Endothelial cell of umbilical vein (primary cell): ENCODE data around the gene MAP3K12. TPM values are rescaled to one million over a fixed set of nuclear protein-coding genes. Genes with fewer than 3 reads are reported as not detected.

Experiments
- BruUV-seq: library from RNA; stranded (reverse); fragments of 400-500 nt; replicated peaks from 2 replicates; lab custom pipeline; 2021; lab: Mats Ljungman, UMichigan
- CTCF ChIA-PET: fragments of 300-600, 350-600 bp; sonication (Branson Sonifier 250); formaldehyde crosslinking; loops from one replicate; lab custom pipeline; 2021; ENCODE audit warnings: antibody characterized with exemption, inconsistent platforms; lab: Charles Lee
- POLR2A ChIA-PET: fragments of 300-600, 350-600 bp; sonication (Branson Sonifier 250); formaldehyde crosslinking; loops from one replicate; lab custom pipeline; 2021; ENCODE audit warnings: antibody characterized with exemption, inconsistent platforms; lab: Charles Lee
- DNase-seq: peaks from one replicate; pipeline ENCODE4 v3.0.0-alpha.2; 2011; ENCODE audit warnings: low read depth, low spot score
- FAIRE-seq: peaks from 2 replicates; lab custom pipeline; 2011; peaks lifted over from hg19 to GRCh38; lab: Jason Lieb, UNC
- H2AFZ ChIP-seq: 2 replicates; pipeline ENCODE4 v1.6.0; 2012; ENCODE audit warnings: low read depth, low read length, control low read depth, inconsistent platforms
- H3K27ac ChIP-seq: 2 replicates; pipeline ENCODE4 v1.5.1; 2011; ENCODE audit warnings: low read depth, mild to moderate bottlenecking, control low read depth, low read length, moderate library complexity; ENCODE audit not compliant: insufficient read depth
- H3K27me3 ChIP-seq, 2 experiments: 2 replicates each; pipeline versions ENCODE4 v1.6.0 to v1.6.1; 2011; ENCODE audit warnings: low read length in 2 of 2, mixed read lengths in 1 of 2; ENCODE audit not compliant: control insufficient read depth in 2 of 2, insufficient read depth in 2 of 2
- H3K36me3 ChIP-seq, 2 experiments: 2 replicates in 1 of 2; 3 replicates in 1 of 2; pipeline ENCODE4 v1.5.1; 2011; ENCODE audit warnings: low read length in 2 of 2, mild to moderate bottlenecking in 1 of 2, moderate library complexity in 1 of 2; ENCODE audit not compliant: control insufficient read depth in 2 of 2, insufficient read depth in 2 of 2; ENCODE audit errors: extremely low read depth in 1 of 2
- H3K4me1 ChIP-seq: 3 replicates; pipeline ENCODE4 v1.5.1; 2011; ENCODE audit warnings: mild to moderate bottlenecking, low read length; ENCODE audit not compliant: control insufficient read depth, insufficient read depth; ENCODE audit errors: extremely low read depth
- H3K4me2 ChIP-seq: 2 replicates; pipeline ENCODE4 v1.6.1; 2011; ENCODE audit warnings: low read length, control low read depth, mixed read lengths; ENCODE audit not compliant: insufficient read depth
- H3K4me3 ChIP-seq, 3 experiments: fragments of 200-600 bp in 1 of 3; sonication (generic), shearing (Covaris generic) in 1 of 3; replicated peaks in 1 of 3; 2 replicates each; pipeline ENCODE4 v1.5.1; 2011 to 2016; ENCODE audit warnings: control low read depth in 3 of 3, low read length in 3 of 3, mild to moderate bottlenecking in 2 of 3, inconsistent platforms in 1 of 3, low read depth in 1 of 3, moderate library complexity in 1 of 3; ENCODE audit not compliant: insufficient read depth in 1 of 3
- H3K79me2 ChIP-seq: 2 replicates; pipeline ENCODE4 v1.6.0; 2012; ENCODE audit warnings: low read length, inconsistent platforms; ENCODE audit not compliant: control insufficient read depth, insufficient read depth
- H3K9ac ChIP-seq: replicated peaks from 2 replicates; pipeline ENCODE3; 2011; ENCODE audit warnings: low read length, control low read depth; ENCODE audit not compliant: insufficient read depth; ENCODE audit errors: extremely low read depth
- H3K9me1 ChIP-seq: replicated peaks from 3 replicates; pipeline ENCODE4 v1.6.0; 2011; ENCODE audit warnings: mild to moderate bottlenecking, low read length; ENCODE audit not compliant: control insufficient read depth, insufficient read depth; ENCODE audit errors: extremely low read depth
- H3K9me3 ChIP-seq: replicated peaks from 2 replicates; pipeline ENCODE4 v1.5.1; 2012; ENCODE audit warnings: low read length, inconsistent platforms; ENCODE audit not compliant: control insufficient read depth, insufficient read depth
- H4K20me1 ChIP-seq: replicated peaks from 2 replicates; pipeline ENCODE3; 2011; ENCODE audit warnings: mild to moderate bottlenecking, low read length; ENCODE audit not compliant: control insufficient read depth, insufficient read depth; ENCODE audit errors: extremely low read depth
- CTCF ChIP-seq, 2 donors: IDR thresholded peaks; 1 replicate in 1 of 2; 2 replicates in 1 of 2; pipeline ENCODE4 v1.5.1; 2011; ENCODE audit warnings: low read length in 2 of 2, mild to moderate bottlenecking in 2 of 2, moderate library complexity in 2 of 2, control low read depth in 1 of 2, inconsistent platforms in 1 of 2, low read depth in 1 of 2; ENCODE audit not compliant: insufficient read depth in 1 of 2; ENCODE audit errors: extremely low read depth in 1 of 2
- FOS ChIP-seq: IDR thresholded peaks from 2 replicates; pipeline ENCODE4 v1.6.1; 2011; ENCODE audit warnings: mild to moderate bottlenecking, low read length, moderate library complexity, borderline replicate concordance; ENCODE audit not compliant: insufficient read depth
- GATA2 ChIP-seq: IDR thresholded peaks from 2 replicates; pipeline ENCODE4 v1.7.0; 2011; ENCODE audit warnings: low read depth, mild to moderate bottlenecking, moderate library complexity, mixed read lengths, low read length; ENCODE audit not compliant: insufficient read length, insufficient read depth
- POLR2A ChIP-seq: IDR thresholded peaks from 2 replicates; pipeline ENCODE4 v1.6.1; 2012; ENCODE audit warnings: low read depth, mild to moderate bottlenecking, control low read depth, low read length
- dilution Hi-C: fragments of 300-500 bp; cut with MboI; formaldehyde crosslinking; loops from one replicate; pipeline ENCODE4 v1.15.0; 2019; ENCODE audit warnings: low sequenced_read_pairs; ENCODE audit not compliant: extremely low pct_ligation_motif_present
- intact Hi-C: fragments of 100-400 bp; cut with micrococcal nuclease; formaldehyde crosslinking; loops from one replicate; pipeline ENCODE4 v1.10.0; 2022
- polyA plus RNA-seq, 4 experiments: library from polyadenylated mRNA; depleted of rRNA in 3 of 4; stranded (reverse) in 3 of 4; unstranded in 1 of 4; fragments of >200 nt; gene quantifications; 2 replicates each; pipeline versions ENCODE4 v1.2.1 to v1.2.3, GENCODE V29; 2011 to 2012; ENCODE audit warnings: missing spikeins in 1 of 4
- total RNA-seq: library from RNA; stranded (reverse); gene quantifications from 2 replicates; pipeline ENCODE4 v1.2.3, GENCODE V29; 2021

MAP3K12 gene
- total and polyA plus RNA-seq, 2 donors (not counting 3 experiments of a cell fraction or from before 2014, with no cell fraction given), result 29.3 to 66.2 TPM

DNA sequence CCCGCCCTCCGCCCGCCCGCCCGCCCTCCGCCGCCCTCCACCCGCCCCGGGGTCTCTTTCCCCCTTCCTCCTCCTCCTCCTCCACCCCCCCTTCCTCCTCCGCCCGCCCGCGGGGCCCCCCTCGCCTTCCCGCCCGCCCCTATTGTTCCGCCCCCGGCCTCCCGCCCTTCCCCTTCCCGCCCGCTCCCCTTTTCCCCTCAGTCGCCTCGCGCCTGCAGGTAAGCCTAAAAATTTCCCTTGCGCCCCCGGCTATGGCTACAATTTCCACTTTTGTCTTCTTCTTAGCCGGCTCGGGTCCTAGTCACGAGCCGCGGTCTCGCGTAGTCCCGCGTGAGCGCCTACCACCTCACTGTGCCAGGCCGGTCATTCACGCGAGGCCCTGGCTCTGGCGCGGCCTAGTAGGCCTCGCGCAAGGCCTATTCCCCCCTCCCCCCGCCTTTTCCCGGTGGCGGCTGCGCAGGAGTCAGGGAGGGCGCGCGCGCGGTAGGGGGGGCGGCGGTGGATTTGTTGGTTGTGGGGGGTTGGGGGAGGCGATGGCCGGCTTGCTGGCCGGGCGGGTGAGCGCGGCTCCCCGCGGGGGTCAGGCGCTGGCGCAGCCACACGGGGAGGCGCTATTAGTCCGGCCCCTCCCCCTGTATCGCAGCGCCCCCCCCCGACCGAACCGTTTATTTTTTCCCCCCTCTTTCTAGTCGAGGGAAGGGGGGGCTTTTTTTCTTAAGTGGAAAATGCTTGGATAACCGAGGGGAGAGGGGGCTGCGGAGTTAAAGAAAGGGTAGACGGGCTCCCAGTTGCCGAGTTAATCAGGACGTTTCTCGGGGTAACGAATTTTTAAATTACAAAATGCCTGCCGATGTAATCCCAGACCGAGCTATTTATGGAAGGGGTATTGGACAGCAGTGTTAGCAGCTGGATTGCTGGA lies 46.8 kb downstream of the MAP3K12 start:
- dilution Hi-C loops (no loop called here), intact Hi-C loops (loop anchor here (2.0 to 5.0 kb wide), 3 partner anchors 16 to 225 kb away; partner anchors contain the start of genes ATP5MC2 and TARBP2)
- Histone ChIP-seq H3K4me1 (peaks cover 12% of the 10 kb centered on the region), H3K9me1 (no peaks in the 10 kb centered on the region), H2AFZ (no peak overlapping the region), H4K20me1 (peaks cover 16% of the 10 kb centered on the region), H3K27me3 (no peaks in the 10 kb centered on the region), H3K36me3 (peaks cover 21 to 26% of the 10 kb centered on the region in 2 experiments), H3K9ac (peak overlapping the region; percentile 94), H3K4me3 (peak overlapping the region; percentile 81 to 100 (median 89)), H3K4me2 (peak overlapping the region; percentile 100), H3K9me3 (no peaks in the 10 kb centered on the region), H3K79me2 (peaks cover 51% of the 10 kb centered on the region), H3K27ac (peak overlapping the region; percentile 87)
- FAIRE-seq (no peak), DNase-seq (peak; percentile 89)
- BruUV-seq, result no TSS peak
- TF ChIP-seq POLR2A (no peak), CTCF (IDR thresholded peaks at IDR 0.05; ENCODE audit: extremely low read depth in 1 of 2, insufficient read depth in 1 of 2, low read depth in 1 of 2, low read length in 2 of 2) (peak in 1 of 2 donors; percentile 35), FOS (no peak), GATA2 (no peak)
- ChIA-PET POLR2A (interaction anchor here (0.7 kb wide), 2 partner anchors 16 to 33 kb away, joined by 3 read pairs; no protein-coding TSS in a partner anchor), CTCF (interaction anchor here (0.9 to 2.5 kb wide), 4 partner anchors 29 to 131 kb away, joined by 3 to 15 read pairs (median 3); partner anchors contain the start of gene AAAS)
